Sigmoid colon (tissue), 4 donors: ENCODE measurements around the gene GET4.

ENCODE experiments used
- CTCF ChIP-seq, 4 experiments: fragments of 450-650 bp in 3 of 4; fragments of 200-600 bp in 1 of 4; IDR thresholded peaks; one replicate each; pipeline ENCODE4 v1.5.1; 2016 to 2019; ENCODE audit warnings: antibody characterized with exemption in 4 of 4, mild to moderate bottlenecking in 3 of 4, moderate library complexity in 2 of 4
- EP300 ChIP-seq, 4 donors: sonication (generic); formaldehyde crosslinking; IDR thresholded peaks; one replicate each; pipeline ENCODE4 v1.6.1; 2017; ENCODE audit warnings: antibody characterized with exemption in 4 of 4
- POLR2A ChIP-seq, 2 donors: fragments of 450-650 bp; IDR thresholded peaks; one replicate each; pipeline ENCODE4 v1.6.1; 2016; ENCODE audit warnings: antibody characterized with exemption in 2 of 2, mild to moderate bottlenecking in 2 of 2, moderate library complexity in 2 of 2
- POLR2AphosphoS5 ChIP-seq, 4 donors: sonication (generic); formaldehyde crosslinking; IDR thresholded peaks; one replicate each; pipeline ENCODE4 v1.6.1; 2017; ENCODE audit warnings: antibody characterized with exemption in 4 of 4

- TF ChIP-seq CTCF (IDR thresholded peaks at IDR 0.05) (no peak), POLR2A (IDR thresholded peaks at IDR 0.05) (no peak), POLR2AphosphoS5 (IDR thresholded peaks at IDR 0.05) (no peak), EP300 (IDR thresholded peaks at IDR 0.05) (no peak)
Observed at GRCh38 chr7:935164-935873, 59.0 kb downstream of the GET4 start.
